Measurements from ENCODE around the gene HNRNPM. TPM values are rescaled to one million over a fixed set of nuclear protein-coding genes. Genes with fewer than 3 reads are reported as not detected.

HNRNPM gene
- total and polyA plus RNA-seq, 2 experiments from 2014 or later = 69.3 to 159 TPM

DNA sequence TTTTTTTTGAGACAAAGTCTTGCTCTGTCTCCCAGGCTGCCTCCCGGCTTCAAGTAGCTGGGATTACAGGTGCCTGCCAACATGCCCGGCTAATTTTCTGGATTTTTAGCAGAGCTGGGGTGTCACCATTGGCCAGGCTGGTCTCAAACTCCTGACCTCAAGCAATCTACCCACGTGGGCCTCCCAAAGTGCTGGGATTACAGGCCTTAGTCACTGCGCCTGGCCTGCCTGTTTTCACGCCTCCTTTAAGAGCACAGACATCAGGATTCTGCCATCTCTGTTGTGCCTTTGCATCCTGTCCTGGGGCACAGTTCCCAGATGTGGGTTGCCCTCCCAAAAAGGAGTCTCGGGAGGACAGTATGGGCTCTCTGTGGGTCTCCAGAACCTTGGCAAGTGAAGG is 60.1 kb downstream of the HNRNPM start:
- Histone ChIP-seq H3K79me2 (no peaks in the 10 kb centered on the region), H3K27me3 (no peaks in the 10 kb centered on the region), H3K9me2 (replicated peaks; ENCODE audit: insufficient read depth) (no peaks in the 10 kb centered on the region), H3K36me3 (replicated peaks; ENCODE audit: insufficient read depth, low read depth) (no peaks in the 10 kb centered on the region), H3K4me3 (no peak overlapping the region), H3K9me3 (ENCODE audit: low read depth) (no peaks in the 10 kb centered on the region), H3K4me1 (ENCODE audit: insufficient read depth) (peaks cover 4% of the 10 kb centered on the region), H4K20me1 (ENCODE audit: insufficient read depth, poor library complexity, severe bottlenecking) (no peaks in the 10 kb centered on the region), H3K4me2 (peak overlapping the region; percentile 99), H2AFZ (no peak overlapping the region), H3K27ac (no peak overlapping the region)
- TF ChIP-seq EZH2 (IDR thresholded peaks at IDR 0.05; ENCODE audit: borderline replicate concordance) (no peak), EZH2phosphoT487 (IDR thresholded peaks at IDR 0.05; ENCODE audit: low read depth, severe bottlenecking, unreplicated experiment) (no peak)
- TF ChIP-seq, protein P1, sequence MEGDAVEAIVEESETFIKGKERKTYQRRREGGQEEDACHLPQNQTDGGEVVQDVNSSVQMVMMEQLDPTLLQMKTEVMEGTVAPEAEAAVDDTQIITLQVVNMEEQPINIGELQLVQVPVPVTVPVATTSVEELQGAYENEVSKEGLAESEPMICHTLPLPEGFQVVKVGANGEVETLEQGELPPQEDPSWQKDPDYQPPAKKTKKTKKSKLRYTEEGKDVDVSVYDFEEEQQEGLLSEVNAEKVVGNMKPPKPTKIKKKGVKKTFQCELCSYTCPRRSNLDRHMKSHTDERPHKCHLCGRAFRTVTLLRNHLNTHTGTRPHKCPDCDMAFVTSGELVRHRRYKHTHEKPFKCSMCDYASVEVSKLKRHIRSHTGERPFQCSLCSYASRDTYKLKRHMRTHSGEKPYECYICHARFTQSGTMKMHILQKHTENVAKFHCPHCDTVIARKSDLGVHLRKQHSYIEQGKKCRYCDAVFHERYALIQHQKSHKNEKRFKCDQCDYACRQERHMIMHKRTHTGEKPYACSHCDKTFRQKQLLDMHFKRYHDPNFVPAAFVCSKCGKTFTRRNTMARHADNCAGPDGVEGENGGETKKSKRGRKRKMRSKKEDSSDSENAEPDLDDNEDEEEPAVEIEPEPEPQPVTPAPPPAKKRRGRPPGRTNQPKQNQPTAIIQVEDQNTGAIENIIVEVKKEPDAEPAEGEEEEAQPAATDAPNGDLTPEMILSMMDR (IDR thresholded peaks at IDR 0.05; ENCODE audit: poor library complexity) = no peak
- WGBS (ENCODE audit: low lambda C conversion rate, missing lambda C conversion rate) = 88% methylated on average over 6 of the region's 6 CpGs
- no peak for DNase-seq (ENCODE audit: low spot score)

DNA sequence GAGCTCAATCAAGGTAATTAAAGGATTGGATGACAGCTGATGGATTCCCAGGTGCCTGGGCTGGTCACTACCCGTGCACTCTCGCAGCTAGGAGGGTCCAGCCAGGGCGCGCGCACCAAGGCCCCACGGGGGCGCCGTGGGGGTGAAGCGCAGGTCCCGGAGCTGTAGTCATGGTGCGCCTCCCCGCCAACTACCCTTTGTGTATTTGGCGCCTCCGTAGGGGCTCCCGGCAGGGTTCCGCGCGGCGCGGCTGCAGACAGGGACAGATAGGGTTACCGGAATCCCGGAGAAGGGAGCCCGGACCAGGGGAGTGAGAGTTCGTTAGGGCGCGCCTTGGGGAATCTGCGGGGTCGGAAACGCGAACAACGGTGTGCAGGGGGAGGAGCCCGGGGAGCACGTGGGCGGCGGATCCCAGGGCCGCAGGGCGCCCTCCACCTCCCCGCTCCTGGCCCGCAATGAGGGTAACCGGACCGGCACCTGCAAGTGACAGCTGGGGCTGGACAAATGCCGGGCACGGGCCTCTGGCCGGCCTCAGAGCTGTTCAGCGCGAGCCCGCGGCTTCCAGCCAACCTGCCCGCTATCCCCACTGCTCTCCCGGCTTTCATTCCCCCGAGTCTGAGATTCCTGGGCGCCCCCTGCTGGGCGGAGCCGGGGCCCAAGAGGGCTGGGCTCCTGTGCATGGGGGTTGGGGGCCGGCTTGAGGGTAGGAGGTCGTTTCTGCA is 61.1 kb downstream of the HNRNPM start:
- WGBS (ENCODE audit: low lambda C conversion rate, missing lambda C conversion rate) = 2% methylated on average over 46 of the region's 56 CpGs
- Histone ChIP-seq H3K27me3 (no peaks in the 10 kb centered on the region), H4K20me1 (ENCODE audit: insufficient read depth, poor library complexity, severe bottlenecking) (no peaks in the 10 kb centered on the region), H3K27ac (no peak overlapping the region), H3K4me1 (ENCODE audit: insufficient read depth) (peaks cover 4% of the 10 kb centered on the region), H3K4me3 (peak overlapping the region; percentile 64), H2AFZ (peak overlapping the region; percentile 82), H3K4me2 (peak overlapping the region; percentile 99), H3K79me2 (no peaks in the 10 kb centered on the region), H3K9me2 (replicated peaks; ENCODE audit: insufficient read depth) (no peaks in the 10 kb centered on the region), H3K9me3 (ENCODE audit: low read depth) (no peaks in the 10 kb centered on the region), H3K36me3 (replicated peaks; ENCODE audit: insufficient read depth, low read depth) (no peaks in the 10 kb centered on the region)
- peak; percentile 89 for DNase-seq (ENCODE audit: low spot score)
- TF ChIP-seq, protein P1 (IDR thresholded peaks at IDR 0.05; ENCODE audit: poor library complexity) = peak; percentile 95
- TF ChIP-seq EZH2phosphoT487 (IDR thresholded peaks at IDR 0.05; ENCODE audit: low read depth, severe bottlenecking, unreplicated experiment) = no peak

DNA sequence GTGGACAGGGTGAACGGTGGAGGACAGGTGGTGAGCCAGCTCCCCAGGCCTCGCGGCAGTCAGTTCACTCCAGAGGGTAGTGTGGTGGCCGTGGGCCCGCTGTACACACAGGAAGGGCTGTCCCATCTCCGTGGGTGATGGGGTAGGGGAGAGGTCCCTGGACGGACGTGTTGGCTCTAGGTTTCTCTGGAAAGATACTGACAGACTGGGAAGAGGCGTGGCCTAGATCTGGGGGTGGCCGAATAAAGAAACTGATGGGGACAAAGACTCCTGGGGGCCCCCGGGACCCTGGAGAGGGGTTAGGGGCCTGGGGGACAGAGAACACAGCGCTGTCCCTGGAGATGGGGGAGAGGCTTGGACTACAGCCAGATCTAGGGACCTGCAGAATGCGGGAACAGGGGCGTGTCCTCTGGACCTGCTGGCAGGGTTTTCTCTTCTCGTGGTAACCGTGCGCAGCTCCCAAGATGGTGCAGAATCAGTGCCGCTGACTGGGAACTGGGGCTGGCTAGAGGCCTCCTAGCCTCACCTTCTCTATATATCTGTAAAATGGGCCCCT is 61.7 kb downstream of the HNRNPM start:
- Histone ChIP-seq H3K79me2 (no peaks in the 10 kb centered on the region), H4K20me1 (ENCODE audit: insufficient read depth, poor library complexity, severe bottlenecking) (no peaks in the 10 kb centered on the region), H3K9me2 (replicated peaks; ENCODE audit: insufficient read depth) (no peaks in the 10 kb centered on the region), H2AFZ (no peak overlapping the region), H3K27ac (no peak overlapping the region), H3K9me3 (ENCODE audit: low read depth) (no peaks in the 10 kb centered on the region), H3K4me1 (ENCODE audit: insufficient read depth) (peaks cover 4% of the 10 kb centered on the region), H3K4me3 (peak overlapping the region; percentile 64), H3K4me2 (peak overlapping the region; percentile 99), H3K27me3 (no peaks in the 10 kb centered on the region), H3K36me3 (replicated peaks; ENCODE audit: insufficient read depth, low read depth) (no peaks in the 10 kb centered on the region)
- peak; percentile 51 for DNase-seq (ENCODE audit: low spot score)
- WGBS (ENCODE audit: low lambda C conversion rate, missing lambda C conversion rate) = 34% methylated on average over 17 of the region's 18 CpGs
- TF ChIP-seq, protein P1 (IDR thresholded peaks at IDR 0.05; ENCODE audit: poor library complexity) = peak; percentile 1
- TF ChIP-seq EZH2 (IDR thresholded peaks at IDR 0.05; ENCODE audit: borderline replicate concordance) = no peak

Data from hepatocyte (in vitro differentiated cells).